ENCODE data around the gene ENAM. TPM values are rescaled to one million over a fixed set of nuclear protein-coding genes. Genes with fewer than 3 reads are reported as not detected.

ENAM gene
- total and polyA plus RNA-seq, 2 of the 13 experiments (the other 11 are each of a cell fraction or from before 2014, with no cell fraction given) = not detected

GRCh38 chr4:70660106-70660505 is 31.6 kb downstream of the ENAM start:
- Histone ChIP-seq H2AFZ (ENCODE audit: low read length) (no peak overlapping the region), H3K36me3 (replicated peaks in 1 of 2; ENCODE audit: control insufficient read depth in 1 of 2, insufficient read depth in 2 of 2, low read length in 2 of 2) (no peaks in the 10 kb centered on the region), H3K27ac (ENCODE audit: extremely low read length, insufficient read depth, low read length) (no peak overlapping the region), H3K27me3 (ENCODE audit: control insufficient read depth in 1 of 2, insufficient read depth in 2 of 2, low read length in 2 of 2) (no peaks in the 10 kb centered on the region), H3K79me2 (ENCODE audit: insufficient read depth, low read length) (no peaks in the 10 kb centered on the region), H3K9ac (ENCODE audit: insufficient read depth, low read depth, low read length) (no peak overlapping the region), H3K4me2 (ENCODE audit: low read depth, low read length) (no peak overlapping the region), H4K20me1 (ENCODE audit: insufficient read depth, low read length) (no peaks in the 10 kb centered on the region), H3K9me3 (ENCODE audit: low read length) (no peaks in the 10 kb centered on the region), H3K4me1 (ENCODE audit: insufficient read depth, low read length) (no peaks in the 10 kb centered on the region), H3K4me3 (replicated peaks in 1 of 3; ENCODE audit: insufficient read depth in 1 of 3, low read depth in 2 of 3, low read length in 3 of 3) (no peak overlapping the region)
- FAIRE-seq (no peak), DNase-seq (ENCODE audit: low spot score) (no peak), ATAC-seq (no peak)
- ChIA-PET POLR2A (no interaction called here), CTCF (ENCODE audit: low intra/inter-chr PET ratio, low total read pairs) (no interaction called here)
- in situ Hi-C loops (cut with HindIII; ENCODE audit: extremely low pct_ligation_motif_present, low pct_unique_long_range_greater_than_20kb) = loop anchor here (25.0 kb wide), 2 partner anchors 352 to 1052 kb away; no protein-coding TSS in a partner anchor
- WGBS (ENCODE audit: low lambda C conversion rate) = 37% methylated on average over 4 of the region's 4 CpGs
- BruUV-seq (replicated peaks) = no TSS peak
- intact Hi-C loops (cut with micrococcal nuclease; ENCODE audit: unreplicated experiment) = no loop called here
- TF ChIP-seq KDM3A (CRISPR knock-in tag; IDR thresholded peaks at IDR 0.05; ENCODE audit: low read depth) = no peak
- TF ChIP-seq, protein P1, sequence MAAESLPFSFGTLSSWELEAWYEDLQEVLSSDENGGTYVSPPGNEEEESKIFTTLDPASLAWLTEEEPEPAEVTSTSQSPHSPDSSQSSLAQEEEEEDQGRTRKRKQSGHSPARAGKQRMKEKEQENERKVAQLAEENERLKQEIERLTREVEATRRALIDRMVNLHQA (CRISPR knock-in tag; IDR thresholded peaks at IDR 0.05) = no peak
- TF ChIP-seq KDM5B (CRISPR knock-in tag; IDR thresholded peaks at IDR 0.05; ENCODE audit: borderline replicate concordance) = no peak
- TF ChIP-seq ZNF431 (CRISPR knock-in tag; IDR thresholded peaks at IDR 0.05; ENCODE audit: borderline replicate concordance, low read depth) = no peak
- TF ChIP-seq, protein P2, sequence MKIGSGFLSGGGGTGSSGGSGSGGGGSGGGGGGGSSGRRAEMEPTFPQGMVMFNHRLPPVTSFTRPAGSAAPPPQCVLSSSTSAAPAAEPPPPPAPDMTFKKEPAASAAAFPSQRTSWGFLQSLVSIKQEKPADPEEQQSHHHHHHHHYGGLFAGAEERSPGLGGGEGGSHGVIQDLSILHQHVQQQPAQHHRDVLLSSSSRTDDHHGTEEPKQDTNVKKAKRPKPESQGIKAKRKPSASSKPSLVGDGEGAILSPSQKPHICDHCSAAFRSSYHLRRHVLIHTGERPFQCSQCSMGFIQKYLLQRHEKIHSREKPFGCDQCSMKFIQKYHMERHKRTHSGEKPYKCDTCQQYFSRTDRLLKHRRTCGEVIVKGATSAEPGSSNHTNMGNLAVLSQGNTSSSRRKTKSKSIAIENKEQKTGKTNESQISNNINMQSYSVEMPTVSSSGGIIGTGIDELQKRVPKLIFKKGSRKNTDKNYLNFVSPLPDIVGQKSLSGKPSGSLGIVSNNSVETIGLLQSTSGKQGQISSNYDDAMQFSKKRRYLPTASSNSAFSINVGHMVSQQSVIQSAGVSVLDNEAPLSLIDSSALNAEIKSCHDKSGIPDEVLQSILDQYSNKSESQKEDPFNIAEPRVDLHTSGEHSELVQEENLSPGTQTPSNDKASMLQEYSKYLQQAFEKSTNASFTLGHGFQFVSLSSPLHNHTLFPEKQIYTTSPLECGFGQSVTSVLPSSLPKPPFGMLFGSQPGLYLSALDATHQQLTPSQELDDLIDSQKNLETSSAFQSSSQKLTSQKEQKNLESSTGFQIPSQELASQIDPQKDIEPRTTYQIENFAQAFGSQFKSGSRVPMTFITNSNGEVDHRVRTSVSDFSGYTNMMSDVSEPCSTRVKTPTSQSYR (CRISPR knock-in tag; IDR thresholded peaks at IDR 0.05; ENCODE audit: borderline replicate concordance) = no peak
- no peak for TF ChIP-seq NFIC (IDR thresholded peaks at IDR 0.05; ENCODE audit: low read length)
- TF ChIP-seq PAX8 (CRISPR knock-in tag; IDR thresholded peaks at IDR 0.05; ENCODE audit: borderline replicate concordance) = no peak
- no peak for TF ChIP-seq SRY (CRISPR knock-in tag; IDR thresholded peaks at IDR 0.05)
- TF ChIP-seq, protein P3, sequence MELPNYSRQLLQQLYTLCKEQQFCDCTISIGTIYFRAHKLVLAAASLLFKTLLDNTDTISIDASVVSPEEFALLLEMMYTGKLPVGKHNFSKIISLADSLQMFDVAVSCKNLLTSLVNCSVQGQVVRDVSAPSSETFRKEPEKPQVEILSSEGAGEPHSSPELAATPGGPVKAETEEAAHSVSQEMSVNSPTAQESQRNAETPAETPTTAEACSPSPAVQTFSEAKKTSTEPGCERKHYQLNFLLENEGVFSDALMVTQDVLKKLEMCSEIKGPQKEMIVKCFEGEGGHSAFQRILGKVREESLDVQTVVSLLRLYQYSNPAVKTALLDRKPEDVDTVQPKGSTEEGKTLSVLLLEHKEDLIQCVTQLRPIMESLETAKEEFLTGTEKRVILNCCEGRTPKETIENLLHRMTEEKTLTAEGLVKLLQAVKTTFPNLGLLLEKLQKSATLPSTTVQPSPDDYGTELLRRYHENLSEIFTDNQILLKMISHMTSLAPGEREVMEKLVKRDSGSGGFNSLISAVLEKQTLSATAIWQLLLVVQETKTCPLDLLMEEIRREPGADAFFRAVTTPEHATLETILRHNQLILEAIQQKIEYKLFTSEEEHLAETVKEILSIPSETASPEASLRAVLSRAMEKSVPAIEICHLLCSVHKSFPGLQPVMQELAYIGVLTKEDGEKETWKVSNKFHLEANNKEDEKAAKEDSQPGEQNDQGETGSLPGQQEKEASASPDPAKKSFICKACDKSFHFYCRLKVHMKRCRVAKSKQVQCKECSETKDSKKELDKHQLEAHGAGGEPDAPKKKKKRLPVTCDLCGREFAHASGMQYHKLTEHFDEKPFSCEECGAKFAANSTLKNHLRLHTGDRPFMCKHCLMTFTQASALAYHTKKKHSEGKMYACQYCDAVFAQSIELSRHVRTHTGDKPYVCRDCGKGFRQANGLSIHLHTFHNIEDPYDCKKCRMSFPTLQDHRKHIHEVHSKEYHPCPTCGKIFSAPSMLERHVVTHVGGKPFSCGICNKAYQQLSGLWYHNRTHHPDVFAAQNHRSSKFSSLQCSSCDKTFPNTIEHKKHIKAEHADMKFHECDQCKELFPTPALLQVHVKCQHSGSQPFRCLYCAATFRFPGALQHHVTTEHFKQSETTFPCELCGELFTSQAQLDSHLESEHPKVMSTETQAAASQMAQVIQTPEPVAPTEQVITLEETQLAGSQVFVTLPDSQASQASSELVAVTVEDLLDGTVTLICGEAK (IDR thresholded peaks at IDR 0.05) = no peak
- TF ChIP-seq, protein P3 (CRISPR knock-in tag; IDR thresholded peaks at IDR 0.05) = no peak
- TF ChIP-seq KDM6A (CRISPR knock-in tag; IDR thresholded peaks at IDR 0.05; ENCODE audit: low read depth) = no peak
- TF ChIP-seq MLLT10 (CRISPR knock-in tag; IDR thresholded peaks at IDR 0.05) = no peak
- TF ChIP-seq ZNF234 (CRISPR knock-in tag; conservative IDR thresholded peaks at IDR 0.05) = no peak
- no peak for TF ChIP-seq ZNF329 (CRISPR knock-in tag; IDR thresholded peaks at IDR 0.05; ENCODE audit: low read depth)
- TF ChIP-seq ZNF383 (CRISPR knock-in tag; IDR thresholded peaks at IDR 0.05; ENCODE audit: borderline replicate concordance) = no peak
